HFFc6 (cell line): ENCODE results near the gene ANG. TPM values are rescaled to one million over a fixed set of nuclear protein-coding genes. Genes with fewer than 3 reads are reported as not detected.
"Not testable (repeated sequence)": the region's sequence is repeated elsewhere in the genome, so short reads cannot be mapped to it uniquely, and the experiment has no call there.

Experiments used
- DNase-seq: peaks from one replicate; pipeline ENCODE4 v3.0.0-alpha.2; 2018
- H3K27ac Mint-ChIP-seq: 2 replicates; pipeline ENCODE4 v1.8.0; 2020; ENCODE audit warnings: mild to moderate bottlenecking, mixed read lengths
- H3K27me3 Mint-ChIP-seq: 2 replicates; pipeline ENCODE4 v1.8.0; 2021; ENCODE audit warnings: mild to moderate bottlenecking, moderate library complexity, mixed read lengths; ENCODE audit not compliant: insufficient read depth
- H3K36me3 Mint-ChIP-seq: 2 replicates; pipeline ENCODE4 v1.8.0; 2021; ENCODE audit warnings: low read depth, mixed read lengths
- H3K4me1 Mint-ChIP-seq: 2 replicates; pipeline ENCODE4 v1.8.0; 2020; ENCODE audit warnings: low read depth, mixed read lengths
- H3K4me3 Mint-ChIP-seq: 2 replicates; pipeline ENCODE4 v1.8.0; 2020; ENCODE audit warnings: mild to moderate bottlenecking, moderate library complexity, mixed read lengths
- H3K9me3 Mint-ChIP-seq: 2 replicates; pipeline ENCODE4 v1.8.0; 2020; ENCODE audit warnings: mild to moderate bottlenecking, mixed read lengths
- total RNA-seq, 6 experiments: library from RNA; stranded (reverse); fragmentation: NEBNext Ultra II Directional; extraction: Animal tissue kit (Norgen Biotek cat#: 25700); gene quantifications; 2 replicates in 1 of 6; 3 replicates in 5 of 6; pipeline ENCODE4 v1.2.3, GENCODE V29; 2021
- TF ChIP-seq, protein P1 (sequence below): fragments of 200-600 bp; sonication (generic); IDR thresholded peaks from 2 replicates; pipeline ENCODE4 v1.5.0; 2021; ENCODE audit warnings: antibody characterized with exemption, mild to moderate bottlenecking

ANG gene
- total RNA-seq, 6 experiments from 2014 or later, result 2.4 to 4.0 (median 3.2) TPM

DNA sequence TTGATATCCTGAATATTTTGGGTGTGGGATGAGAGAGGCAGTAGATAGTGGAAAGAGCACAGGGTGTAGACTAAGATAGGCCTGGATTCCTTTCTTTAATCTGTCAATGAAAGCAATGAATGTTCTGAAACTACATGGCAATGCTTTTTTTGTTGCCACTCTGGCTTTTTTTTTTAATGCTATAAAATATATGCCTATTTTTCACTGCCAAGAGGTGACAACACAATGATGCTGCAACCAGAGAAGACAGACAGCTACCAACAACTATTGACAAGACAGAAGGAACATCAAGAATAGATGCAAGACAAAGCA is 9.4 kb downstream of the ANG start:
- peaks cover 3% of the 10 kb centered on the region for H3K27me3 Mint-ChIP-seq
- no peaks in the 10 kb centered on the region for H3K9me3 Mint-ChIP-seq
- H3K4me3 Mint-ChIP-seq, result no peak overlapping the region
- no peak overlapping the region for H3K27ac Mint-ChIP-seq
- no peaks in the 10 kb centered on the region for H3K36me3 Mint-ChIP-seq
- DNase-seq, result no peak
- H3K4me1 Mint-ChIP-seq, result peaks cover 10% of the 10 kb centered on the region
- TF ChIP-seq, protein P1, sequence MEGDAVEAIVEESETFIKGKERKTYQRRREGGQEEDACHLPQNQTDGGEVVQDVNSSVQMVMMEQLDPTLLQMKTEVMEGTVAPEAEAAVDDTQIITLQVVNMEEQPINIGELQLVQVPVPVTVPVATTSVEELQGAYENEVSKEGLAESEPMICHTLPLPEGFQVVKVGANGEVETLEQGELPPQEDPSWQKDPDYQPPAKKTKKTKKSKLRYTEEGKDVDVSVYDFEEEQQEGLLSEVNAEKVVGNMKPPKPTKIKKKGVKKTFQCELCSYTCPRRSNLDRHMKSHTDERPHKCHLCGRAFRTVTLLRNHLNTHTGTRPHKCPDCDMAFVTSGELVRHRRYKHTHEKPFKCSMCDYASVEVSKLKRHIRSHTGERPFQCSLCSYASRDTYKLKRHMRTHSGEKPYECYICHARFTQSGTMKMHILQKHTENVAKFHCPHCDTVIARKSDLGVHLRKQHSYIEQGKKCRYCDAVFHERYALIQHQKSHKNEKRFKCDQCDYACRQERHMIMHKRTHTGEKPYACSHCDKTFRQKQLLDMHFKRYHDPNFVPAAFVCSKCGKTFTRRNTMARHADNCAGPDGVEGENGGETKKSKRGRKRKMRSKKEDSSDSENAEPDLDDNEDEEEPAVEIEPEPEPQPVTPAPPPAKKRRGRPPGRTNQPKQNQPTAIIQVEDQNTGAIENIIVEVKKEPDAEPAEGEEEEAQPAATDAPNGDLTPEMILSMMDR, result peak; percentile 31; the same call in 1 of the 2 replicates

DNA sequence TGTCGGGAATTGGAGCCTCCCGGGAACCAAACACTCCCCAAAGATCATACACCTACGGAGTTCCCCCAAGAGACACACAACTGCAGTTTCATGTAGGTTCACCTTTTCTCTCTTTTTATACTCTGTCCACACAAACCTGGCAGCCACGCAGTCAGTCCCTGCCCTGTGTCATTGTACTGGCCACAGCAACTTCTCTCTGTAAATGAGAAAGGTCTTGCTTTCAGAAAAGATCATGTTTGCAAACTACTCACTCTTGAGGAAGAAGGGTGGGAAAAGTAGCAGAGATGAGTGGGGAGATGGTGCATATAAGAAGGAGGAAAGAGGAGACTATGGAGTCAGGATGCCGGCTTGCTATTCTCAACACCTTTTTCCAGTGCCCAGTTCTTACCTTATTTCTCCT is 10.4 kb downstream of the ANG start:
- Mint-ChIP-seq H3K27me3 (peaks cover 3% of the 10 kb centered on the region), H3K9me3 (no peaks in the 10 kb centered on the region), H3K36me3 (no peaks in the 10 kb centered on the region), H3K4me1 (peaks cover 10% of the 10 kb centered on the region), H3K4me3 (no peak overlapping the region), H3K27ac (no peak overlapping the region)
- TF ChIP-seq, protein P1, result no peak
- no peak for DNase-seq

DNA sequence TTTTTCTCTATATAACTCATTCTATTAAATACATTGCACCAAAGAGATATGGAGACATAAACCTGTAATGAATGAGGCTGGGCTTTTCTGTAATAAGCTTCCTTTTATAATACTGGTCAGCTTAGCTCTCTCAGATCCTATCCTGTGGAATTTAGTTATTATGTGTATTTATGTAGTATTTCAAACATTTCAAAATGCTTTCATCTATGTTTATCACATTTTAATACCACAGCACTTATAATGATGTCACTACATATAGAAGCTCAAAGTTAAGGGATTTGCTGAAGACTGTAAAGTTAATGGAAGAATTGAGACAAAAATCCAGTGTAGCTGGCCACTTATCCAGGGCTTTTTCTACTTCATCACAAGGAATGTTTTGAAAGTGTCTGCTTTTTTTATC is 11.4 kb downstream of the ANG start:
- no peak overlapping the region for H3K4me3 Mint-ChIP-seq
- TF ChIP-seq, protein P1, result no peak
- H3K27me3 Mint-ChIP-seq, result peaks cover 3% of the 10 kb centered on the region
- peaks cover 10% of the 10 kb centered on the region for H3K4me1 Mint-ChIP-seq
- H3K9me3 Mint-ChIP-seq, result no peaks in the 10 kb centered on the region
- no peak for DNase-seq
- no peak overlapping the region for H3K27ac Mint-ChIP-seq
- H3K36me3 Mint-ChIP-seq, result no peaks in the 10 kb centered on the region

DNA sequence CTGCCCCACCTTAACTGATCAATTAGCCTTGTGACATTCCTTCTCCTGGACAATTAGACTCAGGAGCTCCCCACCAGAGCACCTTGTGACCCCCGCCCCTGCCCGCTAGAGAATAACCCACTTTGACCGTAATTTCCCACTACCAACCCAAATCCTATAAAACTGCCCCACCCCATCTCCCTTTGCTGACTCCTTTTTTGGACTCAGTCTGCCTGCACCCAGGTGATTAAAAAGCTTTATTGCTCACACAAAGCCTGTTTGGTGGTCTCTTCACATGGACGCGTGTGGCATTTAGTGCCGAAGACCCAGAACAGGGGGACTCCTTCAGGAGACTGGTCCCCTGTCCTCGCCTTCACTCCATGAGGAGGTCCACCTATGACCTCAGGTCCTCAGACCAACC is 12.4 kb downstream of the ANG start:
- H3K27ac Mint-ChIP-seq, H3K36me3 Mint-ChIP-seq, H3K27me3 Mint-ChIP-seq, H3K9me3 Mint-ChIP-seq, H3K4me3 Mint-ChIP-seq, DNase-seq, H3K4me1 Mint-ChIP-seq: not testable (repeated sequence)

DNA sequence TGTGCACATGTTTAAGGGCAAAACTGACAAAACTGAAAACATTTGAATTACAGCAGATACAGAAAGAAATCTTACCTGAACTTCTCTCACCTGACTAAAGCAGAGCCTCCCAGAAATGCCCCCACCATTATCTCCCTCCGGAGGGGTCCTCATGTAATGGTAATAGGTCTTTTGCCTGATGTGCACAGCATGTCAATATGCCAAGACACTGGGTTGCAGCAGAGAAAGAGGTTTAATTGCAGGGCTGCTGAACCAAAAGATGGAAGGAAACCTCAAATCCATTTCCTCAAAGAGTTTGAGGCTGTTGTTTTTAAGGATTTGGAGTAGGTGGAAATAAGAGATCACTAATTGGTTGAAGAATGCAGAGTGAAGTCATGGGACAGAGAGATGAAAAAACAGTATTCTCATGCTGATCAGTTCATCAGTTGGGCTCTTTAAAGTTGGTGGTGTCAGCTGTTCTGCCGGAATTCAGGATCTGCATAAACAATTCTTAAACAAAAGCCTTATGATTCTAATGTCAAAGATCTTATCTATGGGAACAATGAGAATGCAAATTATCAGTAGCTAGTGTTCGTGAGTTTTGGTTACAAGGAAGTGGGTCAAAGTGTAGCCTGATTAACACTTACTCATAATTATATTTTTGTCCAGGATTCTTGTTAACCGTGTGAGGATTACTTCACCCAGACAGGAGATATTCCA is 18.2 kb downstream of the ANG start:
- H3K36me3 Mint-ChIP-seq, result no peaks in the 10 kb centered on the region
- TF ChIP-seq, protein P1, result no peak
- H3K4me3 Mint-ChIP-seq, result no peak overlapping the region
- H3K4me1 Mint-ChIP-seq, result peaks cover 6% of the 10 kb centered on the region; the same call in 1 of the 2 replicates
- H3K27ac Mint-ChIP-seq, result no peak overlapping the region
- DNase-seq, result no peak
- H3K9me3 Mint-ChIP-seq, result no peaks in the 10 kb centered on the region
- H3K27me3 Mint-ChIP-seq, result peaks cover 3% of the 10 kb centered on the region; the same call in 1 of the 2 replicates

DNA sequence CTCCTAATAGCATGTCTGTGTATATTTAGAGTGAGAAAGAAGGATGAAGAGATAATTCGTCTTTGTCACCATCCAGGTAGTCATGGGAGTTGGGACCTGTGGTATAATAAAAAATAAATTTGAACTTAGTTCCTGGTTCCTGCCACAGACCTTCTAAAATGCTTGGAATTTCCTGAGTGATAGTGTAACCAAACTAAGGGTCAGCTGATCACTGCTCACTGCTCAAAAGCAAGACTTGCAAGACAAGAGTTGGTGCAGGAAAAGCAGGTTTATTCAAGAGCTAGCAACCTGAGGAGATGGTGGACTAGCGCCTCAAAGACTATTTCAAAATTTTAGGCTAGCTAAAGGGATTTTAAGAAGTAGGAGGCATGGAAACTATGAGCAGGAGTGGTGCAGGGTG is 19.1 kb downstream of the ANG start:
- H3K9me3 Mint-ChIP-seq, result no peaks in the 10 kb centered on the region
- H3K27ac Mint-ChIP-seq, result no peak overlapping the region

More for the DNA sequence above, 19.1 kb downstream of the ANG start:
- TF ChIP-seq, protein P1, result no peak
- Mint-ChIP-seq H3K4me3 (no peak overlapping the region), H3K36me3 (no peaks in the 10 kb centered on the region), H3K4me1 (peaks cover 6% of the 10 kb centered on the region; the same call in 1 of the 2 replicates), H3K27me3 (peaks cover 3% of the 10 kb centered on the region; the same call in 1 of the 2 replicates)
- no peak for DNase-seq
